IPS DF 6.9 (cell line): ENCODE data around the gene DOHH.

Experiments used
- DNase-seq: peaks from one replicate; pipeline ENCODE4 v3.0.0-alpha.2; 2013; ENCODE audit warnings: low read depth, low spot score
- H3K27ac ChIP-seq: one replicate; pipeline ENCODE4 v1.5.1; 2013; ENCODE audit warnings: low read length, control low read depth
- H3K27me3 ChIP-seq: 2 replicates; pipeline ENCODE4 v1.6.1; 2013; ENCODE audit warnings: mild to moderate bottlenecking, low read length; ENCODE audit not compliant: control insufficient read depth, insufficient read depth
- H3K36me3 ChIP-seq: 2 replicates; pipeline ENCODE4 v1.6.1; 2013; ENCODE audit warnings: low read length; ENCODE audit not compliant: control insufficient read depth, insufficient read depth
- H3K4me1 ChIP-seq: 2 replicates; pipeline ENCODE4 v1.6.1; 2013; ENCODE audit warnings: low read length; ENCODE audit not compliant: control insufficient read depth, insufficient read depth
- H3K4me3 ChIP-seq: 2 replicates; pipeline ENCODE4 v1.5.1; 2013; ENCODE audit warnings: mild to moderate bottlenecking, low read length
- H3K9me3 ChIP-seq: 2 replicates; pipeline ENCODE4 v1.6.1; 2013; ENCODE audit warnings: low read length, inconsistent platforms; ENCODE audit not compliant: control insufficient read depth, insufficient read depth
- WGBS: extraction: QIAGEN DNeasy Blood & Tissue Kit; methylation state at CpG from one replicate; pipeline ENCODE4 v1.1.7; 2013; ENCODE audit warnings: mixed read lengths, missing lambda C conversion rate; ENCODE audit not compliant: insufficient read length, insufficient coverage; 5-methylcytosine and 5-hydroxymethylcytosine counted together

DOHH gene

DNA sequence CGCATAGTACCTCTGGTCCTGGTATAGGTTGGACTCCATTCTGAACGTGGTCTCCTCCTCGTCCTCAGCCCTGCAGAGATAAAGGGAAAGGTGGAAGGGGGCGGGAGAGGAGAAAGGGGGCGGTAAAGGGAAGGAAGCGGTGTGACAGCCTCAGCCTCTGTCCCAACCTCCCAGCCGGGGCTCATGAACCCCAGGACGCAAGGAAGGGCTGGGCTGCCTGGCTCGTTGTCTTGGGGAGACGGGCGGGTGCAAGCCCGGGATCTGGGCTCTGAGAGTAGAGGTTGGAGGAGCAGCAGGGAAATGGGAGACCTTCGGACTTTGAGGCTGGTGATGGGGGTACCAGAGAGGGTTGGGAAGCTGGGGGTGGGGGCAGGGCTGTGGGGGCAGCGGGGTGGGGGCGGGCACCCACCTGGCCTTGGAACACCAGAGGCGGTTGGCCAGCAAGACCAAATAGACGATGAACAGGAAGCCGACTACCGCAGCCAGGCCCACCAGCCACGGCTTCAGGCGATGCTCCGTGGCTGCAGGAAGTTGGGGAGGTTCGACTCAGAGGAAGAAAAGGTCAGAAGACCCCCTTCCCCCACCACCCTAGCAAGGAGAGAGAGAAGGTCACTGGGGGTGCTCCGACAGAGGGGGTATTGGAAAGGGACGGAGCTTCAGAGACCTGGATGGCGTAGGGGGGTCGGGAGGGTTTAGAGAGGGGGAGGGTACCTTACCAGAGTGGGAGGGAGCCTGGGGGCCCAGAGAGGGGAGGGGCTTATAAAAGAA is 21.9 kb downstream of the DOHH start:
- H3K4me3 ChIP-seq: no peak overlapping the region; the same call in 1 of the 2 replicates
- 0 out of 2 replicates have a peak, but pooled peaks cover 2% of the 10 kb centered on the region for H3K4me1 ChIP-seq
- H3K36me3 ChIP-seq: no peaks in the 10 kb centered on the region
- DNase-seq: no peak
- no peaks in the 10 kb centered on the region for H3K27me3 ChIP-seq
- no CpG with 5 or more reads among the region's 27 CpGs for WGBS
- no peaks in the 10 kb centered on the region for H3K9me3 ChIP-seq
- H3K27ac ChIP-seq: no peak overlapping the region

DNA sequence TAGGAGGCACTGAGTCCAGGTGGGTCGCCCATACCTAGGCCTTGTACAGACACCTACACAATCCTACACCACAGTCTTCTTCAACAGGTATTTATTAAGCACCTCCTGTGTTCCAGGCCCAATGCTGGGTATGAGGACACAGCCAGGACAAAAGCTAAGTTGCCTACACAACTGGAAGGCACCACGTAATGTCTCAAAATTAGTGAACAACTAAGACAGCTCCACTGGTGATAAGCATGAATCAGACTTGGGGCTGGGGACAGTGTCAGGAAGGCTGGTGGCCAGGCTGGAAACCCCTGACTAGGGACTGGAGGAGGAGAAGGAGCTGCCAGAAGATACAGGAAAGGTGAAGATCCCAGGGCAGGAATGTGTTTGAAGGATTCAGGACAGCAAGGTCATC is 22.5 kb downstream of the DOHH start:
- DNase-seq: no peak
- Histone ChIP-seq H3K27me3 (no peaks in the 10 kb centered on the region), H3K36me3 (no peaks in the 10 kb centered on the region), H3K27ac (no peak overlapping the region), H3K4me1 (0 out of 2 replicates have a peak, but pooled peaks cover 2% of the 10 kb centered on the region), H3K9me3 (no peaks in the 10 kb centered on the region), H3K4me3 (no peak overlapping the region)
- no CpG with 5 or more reads among the region's 2 CpGs for WGBS

DNA sequence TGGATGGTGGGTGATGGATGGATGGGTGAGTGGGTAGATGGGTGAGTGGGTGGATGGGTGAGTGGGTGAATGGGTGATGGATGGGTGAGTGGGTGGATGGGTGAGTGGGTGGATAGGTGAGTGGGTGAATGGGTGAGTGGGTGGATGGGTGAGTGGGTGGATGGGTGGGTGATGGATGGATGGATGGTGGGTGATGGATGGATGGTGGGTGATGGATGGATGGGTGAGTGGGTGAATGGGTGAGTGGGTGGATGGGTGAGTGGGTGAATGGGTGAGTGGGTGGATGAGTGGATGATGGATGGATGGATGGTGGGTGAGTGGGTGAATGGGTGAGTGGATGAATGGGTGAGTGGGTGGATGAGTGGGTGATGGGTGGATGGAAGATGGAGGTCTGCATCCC is 23.0 kb downstream of the DOHH start:
- no peak for DNase-seq
- Histone ChIP-seq H3K27ac (no peak overlapping the region), H3K4me3 (no peak overlapping the region), H3K27me3 (no peaks in the 10 kb centered on the region), H3K4me1 (0 out of 2 replicates have a peak, but pooled peaks cover 2% of the 10 kb centered on the region), H3K36me3 (no peaks in the 10 kb centered on the region), H3K9me3 (no peaks in the 10 kb centered on the region)

DNA sequence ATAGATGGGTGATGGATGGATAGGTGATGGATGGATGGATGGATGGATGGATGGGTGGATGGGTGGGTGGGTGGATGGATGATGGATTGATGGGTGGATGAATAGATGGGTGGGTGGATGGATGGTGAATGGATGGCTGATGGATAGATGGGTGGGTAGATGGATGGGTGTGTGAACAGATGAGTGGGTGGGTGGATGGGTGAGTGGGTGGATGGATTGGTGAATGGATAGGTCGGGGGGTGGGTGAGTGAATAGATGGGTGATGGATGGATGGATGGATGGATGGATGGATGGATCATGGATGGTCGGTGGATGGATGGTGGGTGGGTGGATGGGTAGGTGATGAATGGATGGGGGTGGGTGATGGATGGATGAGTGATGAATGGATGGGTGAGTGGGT is 23.6 kb downstream of the DOHH start:
- H3K4me3 ChIP-seq: no peak overlapping the region
- 0 out of 2 replicates have a peak, but pooled peaks cover 2% of the 10 kb centered on the region for H3K4me1 ChIP-seq
- WGBS: no CpG with 5 or more reads among the region's 2 CpGs
- H3K9me3 ChIP-seq: no peaks in the 10 kb centered on the region
- no peak for DNase-seq
- no peaks in the 10 kb centered on the region for H3K36me3 ChIP-seq
- no peaks in the 10 kb centered on the region for H3K27me3 ChIP-seq
- no peak overlapping the region for H3K27ac ChIP-seq

DNA sequence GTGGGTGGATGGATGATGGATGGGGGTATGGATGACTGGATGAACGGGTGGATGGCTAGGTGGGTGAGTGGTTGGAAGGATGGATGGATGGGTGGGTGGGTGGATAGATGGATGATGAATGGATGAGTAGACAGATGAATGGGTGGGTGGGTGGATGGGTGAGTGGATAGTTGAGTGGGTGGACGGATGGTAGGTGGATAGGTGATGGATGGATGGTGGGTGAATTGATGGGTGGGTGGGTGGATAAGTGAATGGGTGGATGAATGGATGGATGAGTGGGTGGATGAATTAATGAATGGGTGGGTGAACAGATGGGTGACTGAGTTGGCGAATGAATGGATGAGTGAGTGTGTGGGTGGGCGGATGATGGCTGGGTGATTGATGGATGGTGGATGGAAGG is 25.0 kb downstream of the DOHH start:
- no peaks in the 10 kb centered on the region for H3K9me3 ChIP-seq
- no peak overlapping the region for H3K27ac ChIP-seq
- H3K4me1 ChIP-seq: no peaks in the 10 kb centered on the region
- no peak overlapping the region for H3K4me3 ChIP-seq
- no peaks in the 10 kb centered on the region for H3K36me3 ChIP-seq
- DNase-seq: no peak
- WGBS: 100% methylated on average over 3 of the region's 4 CpGs
- H3K27me3 ChIP-seq: no peaks in the 10 kb centered on the region

- Histone ChIP-seq H3K9me3 (no peaks in the 10 kb centered on the region), H3K36me3 (no peaks in the 10 kb centered on the region), H3K4me1 (no peaks in the 10 kb centered on the region), H3K27ac (no peak overlapping the region), H3K4me3 (no peak overlapping the region), H3K27me3 (no peaks in the 10 kb centered on the region)
- DNase-seq: no peak
- WGBS: no CpG with 5 or more reads among the region's 2 CpGs
These were observed 25.9 kb downstream of the DOHH start for GRCh38 chr19:3474614-3475013.

DNA sequence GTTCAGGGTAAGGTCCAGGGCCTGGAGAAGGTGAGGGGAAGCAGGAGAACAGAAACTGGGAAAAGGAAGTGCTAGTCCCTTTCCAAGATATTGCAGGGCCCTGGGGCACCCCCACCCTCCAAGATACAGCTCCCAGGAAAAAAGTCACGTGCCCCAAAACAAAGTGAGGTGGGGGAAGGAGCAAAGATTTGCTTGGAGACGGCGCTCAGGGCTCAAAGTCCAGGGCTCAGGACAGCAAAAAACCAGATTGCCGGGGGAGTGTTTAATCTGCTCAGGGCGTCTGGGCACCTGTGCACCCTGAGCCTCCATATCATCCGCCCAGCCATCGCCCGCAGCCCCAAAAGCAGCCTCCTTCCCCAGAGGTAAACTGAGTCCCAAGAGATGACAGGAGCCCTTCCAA is 26.5 kb downstream of the DOHH start:
- no peaks in the 10 kb centered on the region for H3K27me3 ChIP-seq
- no peak overlapping the region for H3K27ac ChIP-seq
- DNase-seq: no peak
- no CpG with 5 or more reads among the region's 8 CpGs for WGBS
- H3K9me3 ChIP-seq: no peaks in the 10 kb centered on the region
- H3K4me1 ChIP-seq: no peaks in the 10 kb centered on the region
- no peaks in the 10 kb centered on the region for H3K36me3 ChIP-seq
- H3K4me3 ChIP-seq: no peak overlapping the region

- Histone ChIP-seq H3K27me3 (no peaks in the 10 kb centered on the region), H3K36me3 (no peaks in the 10 kb centered on the region), H3K27ac (no peak overlapping the region), H3K9me3 (no peaks in the 10 kb centered on the region), H3K4me1 (no peaks in the 10 kb centered on the region), H3K4me3 (no peak overlapping the region)
- WGBS: no CpG with 5 or more reads among the region's 24 CpGs
- no peak for DNase-seq
These were observed 28.4 kb downstream of the DOHH start for GRCh38 chr19:3471954-3472655.

DNA sequence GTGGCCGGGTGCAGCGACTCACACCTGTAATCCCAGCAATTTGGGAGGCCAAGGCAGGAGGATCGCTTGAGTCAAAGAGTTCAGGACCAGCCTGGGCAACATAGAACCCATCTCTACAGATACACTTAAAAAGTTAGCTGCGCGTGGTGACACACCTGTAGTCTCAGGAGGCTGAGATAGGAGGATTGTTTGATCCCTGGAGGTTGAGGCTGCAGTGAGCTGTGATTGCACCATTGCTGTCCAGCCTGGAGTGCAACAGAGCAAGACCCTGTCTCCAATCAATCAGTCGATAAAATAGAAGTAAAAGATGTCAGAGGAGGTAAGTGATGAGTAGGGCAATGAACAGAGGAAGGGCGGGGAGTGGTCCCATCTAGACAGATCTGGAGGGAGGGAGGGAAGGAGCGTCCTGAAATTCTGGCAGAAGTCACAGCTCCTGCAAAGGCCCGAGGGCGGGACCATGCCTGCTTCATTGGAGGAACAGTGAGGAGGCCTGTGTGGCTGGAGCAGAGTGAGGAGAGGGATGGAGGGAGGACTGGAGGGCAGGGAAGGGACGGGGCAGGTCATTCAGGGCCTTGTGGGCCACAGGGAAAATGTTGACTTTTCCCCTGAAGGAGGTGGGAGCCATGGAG is 29.9 kb downstream of the DOHH start:
- Histone ChIP-seq H3K4me1 (no peaks in the 10 kb centered on the region), H3K27me3 (no peaks in the 10 kb centered on the region), H3K27ac (no peak overlapping the region), H3K4me3 (no peak overlapping the region), H3K9me3 (no peaks in the 10 kb centered on the region), H3K36me3 (no peaks in the 10 kb centered on the region)
- no CpG with 5 or more reads among the region's 11 CpGs for WGBS
- no peak for DNase-seq

DNA sequence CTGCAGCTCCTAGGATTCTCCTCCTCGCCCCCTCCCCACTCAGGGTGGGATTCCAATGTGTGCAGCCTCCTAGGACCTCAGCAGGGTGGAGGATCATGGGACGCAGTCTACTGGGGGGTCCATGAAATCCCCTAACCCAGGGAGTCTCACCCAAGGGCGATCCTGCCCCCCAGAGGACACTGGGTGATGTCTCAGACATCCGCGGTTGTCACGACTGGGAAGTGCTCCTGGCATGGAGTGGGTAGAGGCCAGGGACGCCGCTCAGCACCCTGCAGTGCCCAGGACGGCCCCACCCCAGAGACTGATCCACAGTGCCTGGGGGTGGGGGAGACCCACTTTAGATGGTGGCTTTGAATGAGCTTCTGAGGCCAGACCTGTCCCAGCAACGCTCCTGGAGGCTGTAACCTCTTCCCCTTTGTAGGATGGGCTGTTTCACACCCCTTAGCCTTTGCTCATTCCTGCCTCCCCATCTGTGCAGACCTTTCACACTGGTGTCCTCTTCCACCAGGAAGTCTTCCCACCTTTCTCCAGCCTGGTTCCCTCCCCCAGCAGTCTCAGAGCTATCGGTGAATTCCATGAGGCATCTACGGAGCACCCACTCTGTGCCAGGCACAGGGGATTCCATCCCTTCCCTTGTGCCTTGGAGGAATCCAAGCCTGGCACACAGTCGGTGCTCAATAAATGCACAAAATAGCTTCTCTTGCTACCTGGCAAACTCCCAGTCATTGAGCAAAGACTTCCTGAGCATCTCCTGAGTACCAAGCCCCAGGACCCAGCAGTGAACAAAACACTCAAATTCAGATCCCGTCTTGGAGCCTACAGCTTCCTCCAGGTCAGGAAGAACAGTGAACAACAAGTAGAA is 30.6 kb downstream of the DOHH start:
- no CpG with 5 or more reads among the region's 14 CpGs for WGBS
- H3K27me3 ChIP-seq: no peaks in the 10 kb centered on the region
- H3K4me1 ChIP-seq: no peaks in the 10 kb centered on the region
- H3K27ac ChIP-seq: no peak overlapping the region
- DNase-seq: no peak
- H3K36me3 ChIP-seq: no peaks in the 10 kb centered on the region
- H3K9me3 ChIP-seq: no peaks in the 10 kb centered on the region
- H3K4me3 ChIP-seq: no peak overlapping the region
